ENCODE results near the gene PRTFDC1.

DNA sequence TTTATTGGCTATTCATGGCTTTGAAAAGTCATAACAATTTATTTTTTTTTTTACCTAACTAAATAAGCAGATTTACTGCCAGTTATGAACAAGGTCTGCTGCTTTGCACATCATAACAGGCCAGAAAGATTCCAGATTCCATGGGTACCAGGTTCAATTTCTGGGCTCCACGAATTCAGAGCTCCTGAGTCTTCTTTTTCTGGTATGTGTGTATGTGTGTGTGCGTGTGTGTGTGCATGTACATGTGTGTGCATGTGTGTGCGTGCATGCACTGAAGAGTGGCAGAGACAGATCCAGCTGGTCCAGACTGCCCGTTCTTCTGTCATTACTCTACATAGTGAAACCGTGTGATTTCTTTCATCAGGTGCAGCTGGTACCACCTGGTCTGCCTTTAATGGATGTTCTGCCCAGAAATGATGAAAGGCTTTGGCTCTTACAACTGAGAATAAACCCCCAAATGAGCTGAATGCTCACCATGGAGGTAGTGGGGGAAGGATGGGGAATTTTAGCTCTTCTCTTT is 14.6 kb upstream of the PRTFDC1 start:
- TF ChIP-seq, protein P1, sequence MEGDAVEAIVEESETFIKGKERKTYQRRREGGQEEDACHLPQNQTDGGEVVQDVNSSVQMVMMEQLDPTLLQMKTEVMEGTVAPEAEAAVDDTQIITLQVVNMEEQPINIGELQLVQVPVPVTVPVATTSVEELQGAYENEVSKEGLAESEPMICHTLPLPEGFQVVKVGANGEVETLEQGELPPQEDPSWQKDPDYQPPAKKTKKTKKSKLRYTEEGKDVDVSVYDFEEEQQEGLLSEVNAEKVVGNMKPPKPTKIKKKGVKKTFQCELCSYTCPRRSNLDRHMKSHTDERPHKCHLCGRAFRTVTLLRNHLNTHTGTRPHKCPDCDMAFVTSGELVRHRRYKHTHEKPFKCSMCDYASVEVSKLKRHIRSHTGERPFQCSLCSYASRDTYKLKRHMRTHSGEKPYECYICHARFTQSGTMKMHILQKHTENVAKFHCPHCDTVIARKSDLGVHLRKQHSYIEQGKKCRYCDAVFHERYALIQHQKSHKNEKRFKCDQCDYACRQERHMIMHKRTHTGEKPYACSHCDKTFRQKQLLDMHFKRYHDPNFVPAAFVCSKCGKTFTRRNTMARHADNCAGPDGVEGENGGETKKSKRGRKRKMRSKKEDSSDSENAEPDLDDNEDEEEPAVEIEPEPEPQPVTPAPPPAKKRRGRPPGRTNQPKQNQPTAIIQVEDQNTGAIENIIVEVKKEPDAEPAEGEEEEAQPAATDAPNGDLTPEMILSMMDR (IDR thresholded peaks at IDR 0.05; ENCODE audit: insufficient read depth, low read depth, low read length), result no peak
- TF ChIP-seq EZH2 (IDR thresholded peaks at IDR 0.05; ENCODE audit: insufficient read depth, low read length), result no peak
